Measurements from ENCODE around the gene ACADS.

The ACADS gene

DNA sequence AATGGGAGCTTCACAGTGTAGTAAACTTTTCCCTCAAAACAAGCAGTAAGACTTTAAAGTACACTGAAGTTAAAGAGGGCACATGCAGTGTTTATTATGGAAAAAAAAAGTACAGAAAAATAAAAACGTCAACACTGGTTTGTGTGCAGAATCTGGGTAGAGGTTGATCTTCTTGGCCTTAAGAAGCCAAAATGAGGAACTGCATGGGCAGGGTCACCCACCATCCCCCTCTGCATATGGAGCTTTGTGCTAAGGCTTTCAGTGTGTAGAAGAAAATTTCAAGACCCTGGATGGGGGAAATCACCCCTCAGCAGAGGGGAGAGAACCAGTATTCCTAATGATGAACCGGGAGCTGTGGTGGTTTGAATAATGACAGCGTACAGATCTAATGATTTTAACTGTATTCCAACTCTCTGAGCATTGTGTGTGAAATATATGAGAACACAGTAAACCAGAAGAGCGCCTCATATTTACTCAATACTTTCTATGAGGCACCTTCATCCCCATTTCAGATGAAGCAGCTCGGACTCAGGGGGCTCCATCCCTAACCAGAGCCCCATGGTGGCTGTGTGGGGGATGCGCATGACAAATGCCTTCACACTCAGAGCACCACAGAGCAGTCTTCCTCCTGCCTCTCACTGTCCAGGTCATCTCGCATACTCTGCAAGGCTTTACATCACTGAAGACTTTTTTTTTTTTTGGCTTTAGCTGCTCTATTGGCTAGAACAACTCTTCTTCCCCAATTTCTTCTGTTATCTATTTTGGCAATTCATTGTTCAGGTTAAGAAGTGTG is 33.4 kb downstream of the ACADS start:
- no peak for DNase-seq

DNA sequence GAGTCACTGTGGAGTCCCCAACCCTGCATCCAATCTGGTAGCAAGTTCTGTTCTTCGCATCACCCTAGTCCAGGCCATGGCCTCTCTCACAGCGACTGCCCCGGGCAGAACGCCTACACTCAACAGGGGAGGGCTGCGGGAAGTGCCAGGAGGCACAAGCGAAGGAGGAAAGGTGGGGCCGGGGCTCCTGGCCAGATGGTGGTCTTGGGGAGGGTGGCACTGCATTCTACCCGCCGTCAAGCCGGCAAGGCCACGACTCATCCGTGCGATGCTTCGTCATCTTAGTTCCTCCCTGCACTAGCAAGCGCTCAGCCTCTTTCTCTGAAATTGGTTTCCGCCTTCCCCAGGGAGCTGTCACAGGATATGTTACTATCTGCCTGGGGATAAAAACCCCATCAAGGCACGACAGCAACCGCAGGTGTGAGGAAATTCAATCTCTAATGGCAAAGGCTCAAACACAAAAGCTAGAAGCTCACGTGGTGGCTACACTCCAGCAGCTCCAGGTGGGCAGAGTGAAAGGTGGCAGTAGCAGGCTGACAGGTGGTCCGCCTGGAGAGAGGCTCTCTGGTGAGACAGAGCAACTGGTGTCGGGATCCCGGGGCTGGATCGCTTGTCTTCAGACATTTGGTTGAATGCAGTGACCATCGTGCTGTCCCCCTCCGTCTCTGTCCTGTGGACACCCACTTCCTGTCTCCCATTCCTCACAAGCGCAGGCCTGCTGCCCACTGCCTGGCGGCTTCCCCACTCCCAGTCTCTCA is 34.1 kb downstream of the ACADS start:
- DNase-seq, result peak; percentile 95

DNA sequence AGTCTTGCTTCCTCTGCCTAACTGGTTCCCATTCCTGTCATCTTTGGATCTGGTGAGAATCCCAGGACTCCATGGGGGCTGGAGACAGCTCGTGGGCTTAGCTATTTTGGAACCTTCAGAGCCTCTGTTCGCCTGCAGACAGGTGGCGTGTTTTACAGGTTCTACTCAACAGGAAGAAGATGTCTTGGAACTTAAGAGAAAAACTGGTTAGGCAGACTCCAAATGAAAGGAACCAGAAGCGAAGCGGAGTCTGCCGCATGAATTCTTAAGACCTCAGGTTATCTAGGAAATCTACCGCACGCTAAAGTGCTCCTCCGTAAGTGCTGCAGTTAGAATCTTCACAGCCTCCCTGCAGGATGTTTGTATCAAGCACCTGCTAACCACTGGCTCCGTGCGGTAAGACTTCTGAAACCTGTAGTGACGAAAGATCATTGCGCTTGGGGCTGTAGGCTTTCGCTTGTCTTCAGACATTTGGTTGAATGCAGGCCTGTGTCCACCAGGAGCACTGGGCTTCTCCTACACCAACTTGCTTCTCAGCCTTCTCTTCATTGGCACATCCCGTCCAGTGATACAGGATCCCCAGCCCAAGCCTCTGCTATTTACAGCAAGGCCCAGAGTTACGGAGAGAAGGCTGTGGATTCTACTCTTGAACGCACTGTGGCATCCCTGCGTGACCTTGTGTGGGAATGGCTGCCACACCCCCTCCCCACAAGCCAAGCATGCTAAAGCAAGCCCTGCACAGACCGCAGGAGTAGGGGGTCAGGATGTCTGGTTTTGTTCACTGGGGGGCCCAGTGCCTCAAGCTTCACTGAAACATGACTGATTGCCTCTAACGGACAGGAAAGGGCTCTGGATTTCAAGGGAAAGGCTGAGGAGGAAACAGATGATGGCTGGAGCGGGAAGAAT is 35.0 kb downstream of the ACADS start:
- DNase-seq, result no peak

DNA sequence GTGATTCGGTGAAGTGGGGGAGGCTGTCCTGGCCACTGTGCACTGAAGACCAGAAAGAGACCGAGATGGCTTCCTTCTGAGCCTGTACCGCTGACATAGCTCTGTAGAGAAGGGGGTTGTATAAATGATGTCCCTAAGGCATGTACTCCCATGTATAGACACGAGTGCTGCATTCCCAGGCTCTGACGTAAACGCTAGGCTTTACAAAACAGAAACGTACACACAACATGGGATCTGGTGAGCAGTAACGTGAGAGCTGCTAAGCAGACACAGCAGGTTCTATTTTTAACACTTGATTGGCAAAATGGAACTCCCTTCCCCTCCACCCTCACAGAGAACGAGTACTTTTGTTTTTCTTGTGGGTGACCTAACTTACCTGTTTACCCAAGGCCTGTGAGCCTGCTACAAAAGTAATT is 35.9 kb downstream of the ACADS start:
- DNase-seq, result peak; percentile 49

DNA sequence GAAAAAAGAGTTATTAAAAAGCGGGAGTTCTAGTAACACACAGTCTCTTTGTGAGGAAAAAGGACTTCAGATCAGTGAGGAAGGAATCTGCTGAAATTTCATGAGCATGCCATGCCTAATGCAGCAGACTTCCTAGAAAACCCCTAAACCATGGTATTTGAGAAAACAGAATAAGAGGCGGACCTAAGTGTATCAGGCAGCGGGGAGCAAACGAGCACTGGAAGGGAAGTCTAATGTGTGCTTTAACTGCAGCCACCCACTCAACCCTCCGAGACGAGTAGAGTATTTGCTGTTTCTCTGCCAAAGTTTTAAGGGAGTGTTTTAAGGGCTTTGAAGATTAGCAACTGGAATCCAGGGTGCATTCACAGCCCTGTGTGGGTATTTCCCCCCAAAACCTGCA is 36.5 kb downstream of the ACADS start:
- no peak for DNase-seq

DNA sequence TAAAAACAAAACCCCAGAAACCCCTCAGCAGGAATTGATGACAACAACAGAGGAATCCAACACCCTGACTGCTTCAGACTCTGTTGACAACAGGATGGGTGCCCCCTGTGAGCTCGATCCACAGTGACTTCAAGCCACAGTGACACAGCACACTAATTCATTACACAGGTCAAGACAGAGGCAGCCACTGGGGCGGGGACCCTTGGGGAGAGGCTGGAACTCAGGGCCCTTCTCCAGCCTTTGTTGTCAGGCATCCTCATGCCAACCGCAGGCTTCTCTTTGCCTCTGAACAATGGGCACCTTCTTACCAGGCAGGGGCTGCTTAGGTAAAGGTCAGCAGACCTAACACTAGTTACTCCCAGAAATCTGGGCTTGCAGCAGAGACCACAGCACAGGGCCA is 37.6 kb downstream of the ACADS start:
- no peak for DNase-seq

DNA sequence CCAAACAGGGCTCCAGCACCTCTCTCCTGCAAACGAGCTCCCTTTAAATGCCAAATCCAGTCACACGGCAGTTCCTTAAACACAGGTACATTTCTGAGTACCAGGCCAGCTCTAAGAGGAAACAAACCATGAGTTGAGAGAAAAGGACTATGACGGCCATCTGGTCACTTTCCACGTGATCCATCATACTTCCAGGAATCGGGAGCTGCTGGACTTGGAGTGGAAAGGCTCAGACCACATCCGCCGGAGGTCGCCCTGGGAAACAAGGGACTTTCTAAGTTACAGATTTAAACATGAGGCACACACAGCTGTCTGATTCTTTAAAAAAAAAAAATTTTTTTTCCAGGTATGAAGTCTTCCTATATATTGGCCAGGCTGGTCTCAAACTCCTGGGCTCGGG is 39.2 kb downstream of the ACADS start:
- no peak for DNase-seq

DNA sequence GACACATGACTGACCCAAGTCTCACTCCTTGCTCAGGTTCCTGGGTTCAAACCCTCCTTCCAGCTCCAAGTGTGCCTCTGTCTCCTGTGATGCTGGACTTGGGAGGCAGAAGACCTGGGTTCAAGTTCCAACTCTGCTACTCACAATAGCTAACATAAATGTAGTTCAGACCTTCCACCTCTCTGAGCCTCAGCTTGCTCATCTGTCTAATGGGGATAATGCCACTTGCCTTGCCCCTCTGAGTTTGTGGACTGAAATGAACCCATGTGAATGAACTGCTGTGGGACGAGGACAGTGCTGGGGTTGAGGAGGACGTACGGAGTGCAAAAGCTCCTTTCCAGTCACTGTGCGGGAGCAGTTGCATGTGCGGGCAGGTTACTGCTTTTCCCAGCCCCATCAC is 40.9 kb downstream of the ACADS start:
- DNase-seq, result no peak

DNA sequence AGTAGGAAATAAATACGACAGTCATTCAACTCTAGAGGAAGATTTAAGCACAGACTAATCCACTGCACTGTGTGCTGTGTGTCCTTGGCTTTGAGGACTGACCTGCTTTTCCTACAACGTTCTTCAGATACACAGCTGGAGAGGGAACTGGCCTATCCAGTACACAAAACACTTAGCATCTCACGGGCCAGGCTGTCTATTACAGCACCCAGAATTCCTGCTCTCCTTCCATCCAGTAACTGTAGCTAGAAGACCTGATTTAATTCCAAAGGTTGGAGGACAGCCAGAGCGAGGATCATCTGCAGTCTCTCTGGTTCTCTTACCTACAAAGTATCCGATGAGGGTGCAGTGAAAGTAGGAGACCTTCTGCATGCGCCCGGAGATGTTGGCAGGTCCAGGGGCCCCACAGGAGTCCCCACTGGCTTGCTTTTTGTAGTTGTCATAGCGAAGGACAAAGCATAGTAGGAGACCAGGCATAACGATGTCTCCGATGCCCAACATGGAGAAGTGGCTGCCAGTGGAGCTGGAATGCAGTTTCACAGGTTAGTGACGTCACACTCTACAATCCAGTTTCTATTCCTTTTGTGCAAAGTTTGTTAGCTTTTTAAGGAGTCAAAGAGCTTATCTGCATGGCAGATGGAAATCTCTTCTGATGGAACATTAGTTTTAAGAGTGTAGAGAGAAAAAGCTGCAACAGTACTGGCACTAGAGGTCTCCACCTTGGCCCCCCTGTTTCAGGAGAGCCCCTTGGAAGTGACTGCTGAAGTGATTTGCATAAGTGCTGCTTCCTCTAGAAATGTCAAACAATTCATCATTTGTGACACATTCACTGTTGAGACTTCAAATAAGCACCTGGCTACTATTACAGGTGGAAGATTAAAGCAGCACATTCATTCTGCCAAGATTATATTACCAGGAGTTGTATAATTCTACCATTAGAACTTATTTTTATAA is 41.7 kb downstream of the ACADS start:
- no peak for DNase-seq

DNA sequence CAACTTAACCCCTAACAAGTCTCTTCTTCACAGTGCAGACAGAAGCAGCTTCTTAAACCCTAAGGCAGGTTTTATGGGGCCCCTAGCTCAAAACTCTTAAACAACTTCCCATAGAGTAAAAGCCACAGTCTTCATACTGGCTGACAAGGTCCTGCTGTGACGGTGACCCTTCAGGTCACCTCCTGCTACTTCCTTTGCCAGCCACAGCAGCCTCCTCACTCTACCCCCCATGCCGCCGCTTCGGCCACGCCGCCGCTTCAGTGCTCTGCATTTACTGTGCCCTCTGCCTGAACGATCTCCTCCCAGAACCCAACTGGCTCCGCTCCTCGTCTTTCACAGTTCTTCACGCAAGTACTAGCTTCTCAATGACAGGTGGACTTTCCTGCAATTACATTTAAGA is 45.5 kb downstream of the ACADS start:
- no peak for DNase-seq

DNA sequence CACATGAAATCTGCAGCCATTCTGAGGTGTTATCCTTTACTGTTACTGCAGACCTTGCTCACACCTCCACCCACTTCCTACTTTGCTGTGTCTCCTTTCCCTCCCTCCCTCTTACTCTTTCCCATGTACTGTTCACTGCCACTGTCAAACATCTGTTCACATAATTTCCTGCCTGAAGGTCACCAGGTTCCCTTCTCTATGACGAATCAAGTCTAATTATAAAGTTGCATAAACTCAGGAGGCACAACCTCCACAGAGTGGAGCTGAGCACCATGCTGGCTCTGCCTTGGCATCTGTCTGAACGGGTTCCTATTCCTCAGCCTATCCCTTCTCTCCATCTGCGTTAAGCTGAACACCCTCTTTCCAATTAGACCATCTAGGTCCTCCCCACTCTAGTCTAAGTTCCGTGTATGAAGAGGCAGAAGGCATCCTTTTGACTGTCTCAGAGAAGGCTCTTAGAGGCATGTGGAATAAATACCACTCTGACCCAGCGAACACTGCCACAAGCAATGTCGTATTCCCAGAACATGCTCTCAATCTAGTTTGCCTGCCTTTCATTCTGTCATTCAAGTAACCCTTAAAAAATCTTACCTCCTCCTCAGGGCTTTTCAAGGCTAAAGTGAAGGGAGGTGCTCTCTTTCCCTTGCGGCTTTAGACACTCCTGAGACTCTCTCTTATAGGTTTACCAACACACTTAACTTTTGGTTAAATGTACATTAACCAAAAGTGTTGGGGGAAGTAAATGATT is 48.7 kb downstream of the ACADS start:
- DNase-seq, result no peak

DNA sequence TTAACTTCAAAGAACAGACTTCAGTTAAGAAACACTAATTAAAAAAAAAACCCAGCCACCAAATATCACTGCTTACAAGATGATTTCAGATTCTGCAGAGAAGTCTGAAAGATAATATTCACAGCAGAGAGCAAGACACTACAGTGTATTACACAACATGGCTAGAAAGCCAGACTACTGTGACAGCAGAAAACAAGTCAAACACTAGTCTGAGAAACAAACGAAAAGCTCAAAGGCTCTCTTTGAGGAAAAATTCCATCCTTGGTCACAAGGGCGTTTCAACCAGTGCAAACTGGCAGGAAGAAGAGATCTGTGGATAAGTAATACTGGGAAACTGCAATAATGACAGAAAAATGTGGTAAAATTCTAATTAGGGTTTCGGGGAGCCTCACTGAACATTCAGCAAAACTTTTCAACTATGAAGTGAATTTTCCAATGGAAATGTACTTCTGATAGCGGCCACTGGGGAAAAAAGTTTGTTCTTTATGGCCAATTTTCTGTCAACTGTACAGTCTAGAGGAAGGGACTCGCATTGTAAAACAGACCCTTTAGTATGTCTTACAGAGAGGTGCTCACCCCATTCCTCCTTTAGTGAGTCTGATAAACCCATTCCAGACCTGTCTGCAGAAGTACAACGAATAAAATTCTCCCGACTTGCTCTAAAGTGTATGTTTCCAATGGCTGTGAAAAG is 50.4 kb downstream of the ACADS start:
- no peak for DNase-seq

DNA sequence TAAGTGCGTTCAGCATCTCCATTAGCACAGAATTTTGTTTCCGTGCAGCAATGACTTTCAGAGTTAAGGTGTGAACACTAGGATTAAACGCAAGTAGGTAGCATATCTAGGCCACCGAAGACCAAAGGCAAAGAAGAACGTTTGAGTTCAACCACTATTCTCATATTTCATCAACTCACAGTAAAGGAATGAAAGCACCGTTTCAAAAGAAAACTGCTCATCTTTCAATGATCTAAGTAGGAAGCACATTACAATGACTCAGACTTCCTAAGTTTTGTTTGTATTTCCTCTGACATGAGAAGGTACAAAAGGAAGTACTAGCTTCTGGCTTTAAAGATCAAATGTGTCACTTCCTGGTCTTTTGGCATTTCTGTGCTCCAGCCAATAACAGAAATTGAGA is 57.6 kb downstream of the ACADS start:
- no peak for DNase-seq

DNA sequence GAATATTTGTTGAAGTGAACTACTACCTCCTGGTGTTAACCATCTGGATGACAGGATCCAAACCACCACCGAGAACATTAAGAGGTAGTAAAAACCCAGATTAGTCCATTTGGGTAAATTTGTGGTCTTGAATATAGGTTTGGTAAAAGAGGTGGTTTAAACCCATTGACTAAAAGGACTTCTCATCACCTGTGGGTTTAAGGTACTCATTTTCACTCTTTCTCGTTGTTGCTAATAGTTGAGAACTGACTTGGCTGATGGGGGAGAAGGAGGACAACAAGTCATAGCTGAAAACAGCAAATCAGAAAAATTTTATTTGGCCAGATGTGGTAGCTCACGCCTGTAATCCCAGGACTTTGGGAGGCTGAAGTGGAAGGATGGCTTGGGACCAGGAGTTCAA is 59.2 kb downstream of the ACADS start:
- no peak for DNase-seq

DNA sequence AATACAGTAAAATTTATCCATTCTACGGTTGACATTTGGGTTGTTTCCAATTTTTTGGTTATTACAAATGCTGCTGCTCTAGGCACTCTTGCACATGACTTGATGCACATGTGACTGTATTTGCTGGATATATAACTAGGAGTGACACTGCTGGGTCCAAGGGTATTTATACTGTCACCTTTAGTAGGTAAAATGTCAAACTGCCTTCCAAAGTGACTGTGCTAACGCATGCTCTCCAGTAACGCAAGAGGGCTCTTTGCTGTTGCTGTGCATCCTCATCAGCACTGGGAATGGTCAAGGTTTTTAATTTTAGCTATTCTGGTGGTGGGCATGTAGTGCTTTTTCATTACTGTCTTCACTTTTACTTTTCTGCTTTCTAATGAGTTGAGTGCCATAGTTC is 62.3 kb downstream of the ACADS start:
- no peak for DNase-seq
